Measurements from ENCODE around the gene RAB11FIP3.
"Not testable (repeated sequence)": the region's sequence is repeated elsewhere in the genome, so short reads cannot be mapped to it uniquely, and the experiment has no call there.

RAB11FIP3 gene

GRCh38 chr16:456891-457483, 31.5 kb downstream of the RAB11FIP3 start:
- Mint-ChIP-seq H3K4me3 (no peak overlapping the region), H3K4me1 (peaks cover 6% of the 10 kb centered on the region), H3K36me3 (peaks cover 7% of the 10 kb centered on the region), H3K27me3 (no peaks in the 10 kb centered on the region), H3K27ac (no peak overlapping the region), H3K9me3 (no peaks in the 10 kb centered on the region)
- ATAC-seq (ENCODE audit: low read depth) (no peak), DNase-seq (ENCODE audit: low spot score in 2 of 2) (no peak)

GRCh38 chr16:457732-458400, 32.4 kb downstream of the RAB11FIP3 start:
- no peaks in the 10 kb centered on the region for H3K9me3 Mint-ChIP-seq
- ATAC-seq (ENCODE audit: low read depth) = no peak
- peaks cover 8% of the 10 kb centered on the region for H3K4me1 Mint-ChIP-seq
- no peak for DNase-seq (ENCODE audit: low spot score in 2 of 2)
- no peak overlapping the region for H3K27ac Mint-ChIP-seq
- H3K36me3 Mint-ChIP-seq = peaks cover 14% of the 10 kb centered on the region
- no peak overlapping the region for H3K4me3 Mint-ChIP-seq
- H3K27me3 Mint-ChIP-seq = no peaks in the 10 kb centered on the region

- Mint-ChIP-seq H3K36me3 (peaks cover 21% of the 10 kb centered on the region), H3K27ac (no peak overlapping the region), H3K27me3 (no peaks in the 10 kb centered on the region), H3K4me1 (peaks cover 13% of the 10 kb centered on the region), H3K9me3 (no peaks in the 10 kb centered on the region), H3K4me3 (no peak overlapping the region)
- ATAC-seq (ENCODE audit: low read depth) = no peak
- DNase-seq (ENCODE audit: low spot score in 2 of 2) = no peak
These were observed 34.3 kb downstream of the RAB11FIP3 start for GRCh38 chr16:459761-460160.

GRCh38 chr16:460787-461186, 35.3 kb downstream of the RAB11FIP3 start:
- no peak for DNase-seq (ENCODE audit: low spot score in 2 of 2)
- Mint-ChIP-seq H3K27ac (no peak overlapping the region), H3K4me1 (peaks cover 13% of the 10 kb centered on the region), H3K4me3 (no peak overlapping the region), H3K36me3 (peaks cover 21% of the 10 kb centered on the region), H3K9me3 (no peaks in the 10 kb centered on the region), H3K27me3 (no peaks in the 10 kb centered on the region)
- no peak for ATAC-seq (ENCODE audit: low read depth)

GRCh38 chr16:463071-463470, 37.6 kb downstream of the RAB11FIP3 start:
- ATAC-seq (ENCODE audit: low read depth) (no peak), DNase-seq (ENCODE audit: low spot score in 2 of 2) (no peak)
- H3K4me3 Mint-ChIP-seq = no peak overlapping the region
- H3K27ac Mint-ChIP-seq = no peak overlapping the region
- peaks cover 19% of the 10 kb centered on the region for H3K4me1 Mint-ChIP-seq
- H3K36me3 Mint-ChIP-seq = peaks cover 21% of the 10 kb centered on the region
- no peaks in the 10 kb centered on the region for H3K9me3 Mint-ChIP-seq
- no peaks in the 10 kb centered on the region for H3K27me3 Mint-ChIP-seq

GRCh38 chr16:466651-467050, 41.2 kb downstream of the RAB11FIP3 start:
- Mint-ChIP-seq H3K27ac (no peak overlapping the region), H3K4me1 (peaks cover 16% of the 10 kb centered on the region), H3K4me3 (no peak overlapping the region), H3K27me3 (no peaks in the 10 kb centered on the region), H3K9me3 (no peaks in the 10 kb centered on the region), H3K36me3 (peaks cover 18% of the 10 kb centered on the region)
- no peak for DNase-seq (ENCODE audit: low spot score in 2 of 2)
- ATAC-seq (ENCODE audit: low read depth) = no peak

- not testable (repeated sequence) for H3K27me3 Mint-ChIP-seq; DNase-seq (ENCODE audit: low spot score in 2 of 2); ATAC-seq (ENCODE audit: low read depth); H3K27ac Mint-ChIP-seq; H3K4me3 Mint-ChIP-seq; H3K9me3 Mint-ChIP-seq
- Mint-ChIP-seq H3K4me1 (peaks cover 13% of the 10 kb centered on the region), H3K36me3 (peaks cover 13% of the 10 kb centered on the region)
These were observed 41.9 kb downstream of the RAB11FIP3 start for GRCh38 chr16:467249-467871.

- Mint-ChIP-seq H3K4me3 (no peak overlapping the region), H3K36me3 (peaks cover 7% of the 10 kb centered on the region), H3K9me3 (no peaks in the 10 kb centered on the region), H3K27me3 (no peaks in the 10 kb centered on the region), H3K27ac (no peak overlapping the region), H3K4me1 (peaks cover 9% of the 10 kb centered on the region)
- ATAC-seq (ENCODE audit: low read depth) (no peak), DNase-seq (ENCODE audit: low spot score in 2 of 2) (no peak)
These were observed 42.8 kb downstream of the RAB11FIP3 start for GRCh38 chr16:468068-468821.

- not testable (repeated sequence) for H3K27me3 Mint-ChIP-seq; H3K4me1 Mint-ChIP-seq; H3K27ac Mint-ChIP-seq; ATAC-seq (ENCODE audit: low read depth); H3K4me3 Mint-ChIP-seq; DNase-seq (ENCODE audit: low spot score in 2 of 2); H3K36me3 Mint-ChIP-seq; H3K9me3 Mint-ChIP-seq
These were observed 44.0 kb downstream of the RAB11FIP3 start for GRCh38 chr16:469459-469858.

- H3K4me1 Mint-ChIP-seq = peaks cover 6% of the 10 kb centered on the region
- H3K27ac Mint-ChIP-seq = no peak overlapping the region
- H3K36me3 Mint-ChIP-seq = peaks cover 7% of the 10 kb centered on the region
- DNase-seq (ENCODE audit: low spot score in 2 of 2) = no peak
- no peak for ATAC-seq (ENCODE audit: low read depth)
- H3K9me3 Mint-ChIP-seq = no peaks in the 10 kb centered on the region
- no peaks in the 10 kb centered on the region for H3K27me3 Mint-ChIP-seq
- no peak overlapping the region for H3K4me3 Mint-ChIP-seq
These were observed 45.0 kb downstream of the RAB11FIP3 start for GRCh38 chr16:470418-470817.

GRCh38 chr16:471353-472198, 46.1 kb downstream of the RAB11FIP3 start:
- no peaks in the 10 kb centered on the region for H3K27me3 Mint-ChIP-seq
- ATAC-seq (ENCODE audit: low read depth) (no peak), DNase-seq (ENCODE audit: low spot score in 2 of 2) (no peak)
- no peaks in the 10 kb centered on the region for H3K9me3 Mint-ChIP-seq
- peaks cover 6% of the 10 kb centered on the region for H3K4me1 Mint-ChIP-seq
- no peak overlapping the region for H3K4me3 Mint-ChIP-seq
- no peak overlapping the region for H3K27ac Mint-ChIP-seq
- H3K36me3 Mint-ChIP-seq = peaks cover 7% of the 10 kb centered on the region

- ATAC-seq (ENCODE audit: low read depth) (no peak), DNase-seq (ENCODE audit: low spot score in 2 of 2) (no peak)
- Mint-ChIP-seq H3K4me1 (peaks cover 2% of the 10 kb centered on the region), H3K27me3 (no peaks in the 10 kb centered on the region), H3K4me3 (no peak overlapping the region), H3K36me3 (peaks cover 7% of the 10 kb centered on the region), H3K27ac (no peak overlapping the region), H3K9me3 (no peaks in the 10 kb centered on the region)
These were observed 46.7 kb downstream of the RAB11FIP3 start for GRCh38 chr16:472199-472504.

GRCh38 chr16:473046-474043, 47.9 kb downstream of the RAB11FIP3 start:
- H3K4me1 Mint-ChIP-seq = no peaks in the 10 kb centered on the region
- ATAC-seq (ENCODE audit: low read depth) (no peak), DNase-seq (ENCODE audit: low spot score in 2 of 2) (no peak)
- peaks cover 7% of the 10 kb centered on the region for H3K36me3 Mint-ChIP-seq
- H3K27ac Mint-ChIP-seq = no peak overlapping the region
- no peak overlapping the region for H3K4me3 Mint-ChIP-seq
- no peaks in the 10 kb centered on the region for H3K27me3 Mint-ChIP-seq
- H3K9me3 Mint-ChIP-seq = no peaks in the 10 kb centered on the region
